Activated CD4-positive, alpha-beta T cell treated with anti-CD3 and anti-CD28 coated beads, Interleukin-2, amount 50 U/mL, for 4 hours (primary cell): ENCODE data around the gene ALDH16A1.
"Not testable (repeated sequence)": the region's sequence is repeated elsewhere in the genome, so short reads cannot be mapped to it uniquely, and the experiment has no call there.

Experiments
- DNase-seq, 2 experiments: peaks; one replicate each; pipeline ENCODE4 v3.0.0-alpha.2; 2020

The ALDH16A1 gene

GRCh38 chr19:49465371-49465770, 12.3 kb downstream of the ALDH16A1 start:
- no peak for DNase-seq

- DNase-seq, result no peak
These were observed 15.2 kb downstream of the ALDH16A1 start for GRCh38 chr19:49468199-49468598.

- peak; percentile 63 to 65 for DNase-seq
These were observed 15.9 kb downstream of the ALDH16A1 start for GRCh38 chr19:49468746-49469447.

- DNase-seq, result peak; percentile 44 to 51
These were observed 17.0 kb downstream of the ALDH16A1 start for GRCh38 chr19:49469828-49470614.

GRCh38 chr19:49470615-49470978, 17.6 kb downstream of the ALDH16A1 start:
- no peak for DNase-seq

GRCh38 chr19:49472936-49473335, 19.9 kb downstream of the ALDH16A1 start:
- no peak for DNase-seq

- DNase-seq, result not testable (repeated sequence)
These were observed 20.5 kb downstream of the ALDH16A1 start for GRCh38 chr19:49473501-49473867.

- DNase-seq, result peak; percentile 89 to 92
These were observed 21.0 kb downstream of the ALDH16A1 start, which contains the start of gene FLT3LG for GRCh38 chr19:49473868-49474541. Gene FLT3LG, plus strand, starts transcription at chr19:49474215. Its CDS starts 425 bp downstream, at chr19:49474640.

- DNase-seq, result no peak
These were observed 21.5 kb downstream of the ALDH16A1 start for GRCh38 chr19:49474542-49474924.

- no peak for DNase-seq
These were observed 22.3 kb downstream of the ALDH16A1 start for GRCh38 chr19:49475191-49475917.

GRCh38 chr19:49475995-49476880, 23.2 kb downstream of the ALDH16A1 start:
- peak; percentile 59 to 61 for DNase-seq

- DNase-seq, result no peak
These were observed 27.1 kb downstream of the ALDH16A1 start for GRCh38 chr19:49479975-49480628.

GRCh38 chr19:49481020-49481683, 28.1 kb downstream of the ALDH16A1 start:
- no peak for DNase-seq

- DNase-seq, result no peak
These were observed 33.2 kb downstream of the ALDH16A1 start for GRCh38 chr19:49486232-49486631.

- no peak for DNase-seq
These were observed 33.8 kb downstream of the ALDH16A1 start for GRCh38 chr19:49486710-49487276.

GRCh38 chr19:49487277-49488045, 34.4 kb downstream of the ALDH16A1 start, which contains the start of gene RPL13A:
Gene RPL13A, plus strand, starts transcription at chr19:49487608. Its CDS starts 22 bp downstream, at chr19:49487630.
- DNase-seq, result peak; percentile 99 to 100

- DNase-seq, result no peak
These were observed 35.2 kb downstream of the ALDH16A1 start for GRCh38 chr19:49488046-49488862.

- DNase-seq, result no peak
These were observed 36.0 kb downstream of the ALDH16A1 start for GRCh38 chr19:49488863-49489537.
